H1 (cell line): ENCODE measurements around the gene NAV2. TPM values are rescaled to one million over a fixed set of nuclear protein-coding genes. Genes with fewer than 3 reads are reported as not detected.

Source experiments
- CTCF ChIA-PET: fragments of 300-600 bp; sonication (Branson Sonifier 250); formaldehyde crosslinking; loops from one replicate; lab custom pipeline; 2021; ENCODE audit not compliant: partially characterized antibody; lab: Charles Lee
- POLR2A ChIA-PET: fragments of 300-600 bp; sonication (Branson Sonifier 250); formaldehyde crosslinking; loops from one replicate; lab custom pipeline; 2021; ENCODE audit warnings: inconsistent platforms; ENCODE audit not compliant: partially characterized antibody; lab: Charles Lee
- DNase-seq, 2 experiments: peaks; one replicate each; pipeline versions ENCODE4 v3.0.0 to v3.0.0-alpha.2; 2010 to 2022; ENCODE audit warnings: low spot score in 2 of 2, low read depth in 1 of 2, mixed read lengths in 1 of 2
- FAIRE-seq: peaks from 2 replicates; lab custom pipeline; 2011; peaks lifted over from hg19 to GRCh38; lab: Jason Lieb, UNC
- H2AFZ ChIP-seq: 2 replicates; pipeline ENCODE4 v1.8.1; 2012; ENCODE audit warnings: low read length, inconsistent platforms
- H2AK5ac ChIP-seq: 2 replicates; pipeline ENCODE4 v1.6.1; 2013; ENCODE audit warnings: low read depth, low read length
- H2BK120ac ChIP-seq: replicated peaks from 2 replicates; pipeline ENCODE3; 2013; ENCODE audit warnings: low read depth, low read length, inconsistent platforms
- H2BK12ac ChIP-seq: 2 replicates; pipeline ENCODE4 v1.6.1; 2013; ENCODE audit warnings: low read depth, low read length
- H2BK15ac ChIP-seq: 2 replicates; pipeline ENCODE4 v1.6.1; 2013; ENCODE audit warnings: low read length
- H2BK20ac ChIP-seq: 2 replicates; pipeline ENCODE4 v1.6.1; 2013; ENCODE audit warnings: low read length
- H2BK5ac ChIP-seq: 2 replicates; pipeline ENCODE4 v1.6.1; 2013; ENCODE audit warnings: low read depth, low read length
- H3K14ac ChIP-seq: 2 replicates; pipeline ENCODE4 v1.6.1; 2013; ENCODE audit warnings: inconsistent platforms; ENCODE audit not compliant: insufficient read length
- H3K18ac ChIP-seq: 2 replicates; pipeline ENCODE4 v1.6.1; 2013; ENCODE audit warnings: low read length; ENCODE audit errors: extremely low read depth
- H3K23ac ChIP-seq: 2 replicates; pipeline ENCODE4 v1.6.1; 2013; ENCODE audit warnings: inconsistent platforms; ENCODE audit not compliant: insufficient read length
- H3K23me2 ChIP-seq: 2 replicates; pipeline ENCODE4 v1.6.1; 2013; ENCODE audit warnings: low read depth, low read length
- H3K27ac ChIP-seq: 2 replicates; pipeline ENCODE4 v1.6.1; 2011; ENCODE audit warnings: low read depth, low read length, inconsistent platforms
- H3K27me3 ChIP-seq, 4 experiments: replicated peaks in 1 of 4; 1 replicate in 1 of 4; 2 replicates in 3 of 4; pipeline versions ENCODE4 v1.6.1 to v1.8.1; 2011 to 2013; ENCODE audit warnings: low read length in 3 of 4, mild to moderate bottlenecking in 3 of 4, inconsistent platforms in 2 of 4, mixed read lengths in 2 of 4, moderate library complexity in 1 of 4; ENCODE audit not compliant: control insufficient read depth in 3 of 4, insufficient read depth in 3 of 4; ENCODE audit errors: extremely low read depth in 1 of 4
- H3K36me3 ChIP-seq, 4 experiments: 2 replicates each; pipeline versions ENCODE4 v1.6.1 to v1.8.1; 2011 to 2013; ENCODE audit warnings: mild to moderate bottlenecking in 4 of 4, low read length in 3 of 4, moderate library complexity in 2 of 4, control low read depth in 1 of 4, inconsistent platforms in 1 of 4; ENCODE audit not compliant: insufficient read depth in 4 of 4, control insufficient read depth in 2 of 4
- H3K4ac ChIP-seq: replicated peaks from 2 replicates; pipeline ENCODE3; 2013; ENCODE audit warnings: low read length, low read depth, mixed read lengths, inconsistent platforms; ENCODE audit not compliant: insufficient read length
- H3K4me1 ChIP-seq, 4 experiments: replicated peaks in 1 of 4; 1 replicate in 1 of 4; 2 replicates in 3 of 4; pipeline versions ENCODE4 v1.6.1 to v1.8.1; 2011 to 2013; ENCODE audit warnings: low read length in 3 of 4, inconsistent platforms in 2 of 4, mixed read lengths in 1 of 4; ENCODE audit not compliant: insufficient read depth in 4 of 4, control insufficient read depth in 3 of 4
- H3K4me2 ChIP-seq, 2 experiments: 2 replicates each; pipeline versions ENCODE4 v1.6.1 to v1.8.1; 2011 to 2013; ENCODE audit warnings: low read depth in 2 of 2, low read length in 2 of 2, control low read depth in 1 of 2, inconsistent platforms in 1 of 2, mild to moderate bottlenecking in 1 of 2; ENCODE audit not compliant: insufficient read depth in 1 of 2
- H3K4me3 ChIP-seq, 4 experiments: fragments of 200-600, 300-600 bp in 1 of 4; sonication (generic), shearing (Covaris generic), sonication (Bioruptor Twin) in 1 of 4; 2 replicates each; pipeline versions ENCODE4 v1.5.1 to v1.8.1; 2011 to 2016; ENCODE audit warnings: low read length in 4 of 4, low read depth in 3 of 4, control low read depth in 2 of 4, inconsistent platforms in 2 of 4, mild to moderate bottlenecking in 2 of 4, mixed read lengths in 1 of 4, moderate library complexity in 1 of 4; ENCODE audit not compliant: insufficient read depth in 2 of 4; ENCODE audit errors: extremely low read depth in 1 of 4
- H3K56ac ChIP-seq: replicated peaks from 2 replicates; pipeline ENCODE3; 2013; ENCODE audit warnings: low read depth, mild to moderate bottlenecking, mixed read lengths, low read length, inconsistent platforms; ENCODE audit not compliant: insufficient read length
- H3K79me1 ChIP-seq: 2 replicates; pipeline ENCODE4 v1.6.1; 2013; ENCODE audit warnings: low read depth, low read length, control low read depth
- H3K79me2 ChIP-seq, 2 experiments: 2 replicates each; pipeline versions ENCODE4 v1.6.1 to v1.8.1; 2012 to 2013; ENCODE audit warnings: low read length in 2 of 2, mild to moderate bottlenecking in 2 of 2, inconsistent platforms in 1 of 2; ENCODE audit not compliant: insufficient read depth in 2 of 2, control insufficient read depth in 1 of 2
- H3K9ac ChIP-seq, 4 experiments: replicated peaks in 1 of 4; 1 replicate in 1 of 4; 2 replicates in 3 of 4; pipeline versions ENCODE4 v1.6.1 to v1.8.1; 2011 to 2013; ENCODE audit warnings: low read depth in 3 of 4, low read length in 3 of 4, control low read depth in 2 of 4, mild to moderate bottlenecking in 2 of 4, moderate library complexity in 2 of 4, inconsistent platforms in 1 of 4; ENCODE audit errors: extremely low read depth in 1 of 4
- H3K9me3 ChIP-seq, 2 experiments: 2 replicates each; pipeline versions ENCODE4 v1.6.1 to v1.8.1; 2012 to 2013; ENCODE audit warnings: mild to moderate bottlenecking in 2 of 2, moderate library complexity in 2 of 2, control low read depth in 1 of 2, inconsistent platforms in 1 of 2, low read depth in 1 of 2, low read length in 1 of 2, mixed read lengths in 1 of 2; ENCODE audit not compliant: insufficient read depth in 2 of 2
- H4K20me1 ChIP-seq, 2 experiments: replicated peaks in 1 of 2; 2 replicates each; pipeline versions ENCODE3 to v1.8.1; 2011 to 2013; ENCODE audit warnings: inconsistent platforms in 2 of 2, low read length in 2 of 2, mild to moderate bottlenecking in 1 of 2; ENCODE audit not compliant: insufficient read depth in 2 of 2, control insufficient read depth in 1 of 2
- H4K5ac ChIP-seq: 2 replicates; pipeline ENCODE4 v1.6.1; 2013; ENCODE audit warnings: low read length, low read depth, mixed read lengths, inconsistent platforms; ENCODE audit not compliant: insufficient read length
- H4K8ac ChIP-seq: 2 replicates; pipeline ENCODE4 v1.8.0; 2013; ENCODE audit warnings: mild to moderate bottlenecking, moderate library complexity, low read length, inconsistent platforms; ENCODE audit not compliant: insufficient read depth; ENCODE audit errors: extremely low read depth
- H4K91ac ChIP-seq: replicated peaks from 2 replicates; pipeline ENCODE3; 2013; ENCODE audit warnings: low read length, mixed read lengths, inconsistent platforms; ENCODE audit not compliant: insufficient read length
- BRCA1 ChIP-seq: IDR thresholded peaks from 2 replicates; pipeline ENCODE4 v1.6.1; 2012; ENCODE audit warnings: low read depth, low read length, improper control_type of control experiment
- CBX8 ChIP-seq: fragments of 300-800, 300-1000 bp; sonication (generic); IDR thresholded peaks from 2 replicates; pipeline ENCODE4 v1.7.1; 2016; ENCODE audit warnings: low read depth, low read length, borderline replicate concordance
- CHD1 ChIP-seq: IDR thresholded peaks from 2 replicates; pipeline ENCODE4 v1.6.1; 2012; ENCODE audit warnings: low read depth, low read length, improper control_type of control experiment
- CHD2 ChIP-seq: IDR thresholded peaks from 2 replicates; pipeline ENCODE4 v1.6.1; 2012; ENCODE audit warnings: low read length, improper control_type of control experiment
- NANOG ChIP-seq: IDR thresholded peaks from 2 replicates; pipeline ENCODE4 v1.6.1; 2011; ENCODE audit warnings: low read length, low read depth, mild to moderate bottlenecking, inconsistent platforms; ENCODE audit not compliant: insufficient read depth, poor library complexity, severe bottlenecking
- SP4 ChIP-seq: IDR thresholded peaks from 2 replicates; pipeline ENCODE4 v1.6.1; 2012; ENCODE audit warnings: low read length, inconsistent platforms
- TAF1 ChIP-seq: IDR thresholded peaks from 2 replicates; pipeline ENCODE4 v1.6.1; 2011; ENCODE audit warnings: mild to moderate bottlenecking, low read depth, low read length
- WGBS, 2 experiments: shearing (Covaris generic) in 1 of 2; methylation state at CpG; one replicate each; pipeline versions ENCODE4 v1.1.6 to v1.1.7; 2013 to 2015; ENCODE audit warnings: low lambda C conversion rate in 2 of 2, mixed read lengths in 2 of 2, inconsistent platforms in 1 of 2, low coverage in 1 of 2, missing lambda C conversion rate in 1 of 2; ENCODE audit not compliant: insufficient replicate concordance in 2 of 2, insufficient coverage in 1 of 2, insufficient read length in 1 of 2; ENCODE audit errors: extremely low coverage in 1 of 2, missing lambda C conversion rate in 1 of 2; 5-methylcytosine and 5-hydroxymethylcytosine counted together
- polyA plus RNA-seq, 7 experiments: library from polyadenylated mRNA; depleted of rRNA in 3 of 7; stranded (reverse) in 5 of 7; unstranded in 2 of 7; fragments of >200 nt in 5 of 7; fragments of 200-250 nt in 2 of 7; gene quantifications; 1 replicate in 5 of 7; 2 replicates in 1 of 7; 4 replicates in 1 of 7; pipeline versions ENCODE4 v1.2.1 to v1.2.3, GENCODE V29; 2011 to 2013; ENCODE audit warnings: missing spikeins in 2 of 7, mixed read lengths in 2 of 7
- total RNA-seq: library from RNA; stranded (reverse); fragmentation: NEBNext Ultra II Directional; extraction: Animal tissue kit (Norgen Biotek cat#: 25700); gene quantifications from 2 replicates; pipeline ENCODE4 v1.2.1, GENCODE V29; 2021
- TF ChIP-seq, protein P1 (sequence below): IDR thresholded peaks from 2 replicates; pipeline ENCODE4 v1.6.1; 2011; ENCODE audit warnings: low read depth, mild to moderate bottlenecking, low read length; ENCODE audit not compliant: insufficient read depth

The NAV2 gene
- total and polyA plus RNA-seq, 2 of the 8 experiments (the other 6 are each of a cell fraction or from before 2014, with no cell fraction given): 35.6 to 73.6 TPM

- H4K20me1 ChIP-seq: no peaks in the 10 kb centered on the region
- H2BK5ac ChIP-seq: peak overlapping the region; percentile 40; the same call in 1 of the 2 replicates
- no peaks in the 10 kb centered on the region for H3K9me3 ChIP-seq
- no peak overlapping the region for H3K27ac ChIP-seq
- H3K36me3 ChIP-seq: peaks cover 3 to 8% (median 4%) of the 10 kb centered on the region in 4 experiments; a peak in 6 of 8 replicates
- H4K8ac ChIP-seq: no peak overlapping the region
- peaks cover 2% of the 10 kb centered on the region; the same call in 1 of the 2 replicates for H3K79me1 ChIP-seq
- H3K4me3 ChIP-seq: no peak overlapping the region
- H3K23me2 ChIP-seq: no peaks in the 10 kb centered on the region
- H2BK120ac ChIP-seq: peak overlapping the region; percentile 31
- FAIRE-seq: no peak
- ChIA-PET CTCF (interaction anchor here (1.2 to 2.3 kb wide), 3 partner anchors 17 to 65 kb away, joined by 3 to 9 read pairs (median 4); no protein-coding TSS in a partner anchor), POLR2A (no interaction called here)
- H4K5ac ChIP-seq: no peak overlapping the region
- H2BK20ac ChIP-seq: no peak overlapping the region
- H3K14ac ChIP-seq: no peak overlapping the region
- peaks cover 0 to 12% of the 10 kb centered on the region in 2 experiments; a peak in 2 of 4 replicates for H3K79me2 ChIP-seq
- no peak overlapping the region for H3K4ac ChIP-seq
- no peak for DNase-seq
- H3K18ac ChIP-seq: no peak overlapping the region
- peaks cover 6 to 34% (median 29%) of the 10 kb centered on the region in 4 experiments for H3K4me1 ChIP-seq
- H3K23ac ChIP-seq: no peak overlapping the region
- 0 out of 2 replicates have a peak overlapping the region, but pooled peaks have one; percentile 48 for H2BK15ac ChIP-seq
- no peak overlapping the region; a peak in 1 of 4 replicates for H3K4me2 ChIP-seq
- H3K9ac ChIP-seq: no peak overlapping the region
- no peak overlapping the region for H3K56ac ChIP-seq
- H2BK12ac ChIP-seq: peak overlapping the region; percentile 21; the same call in 1 of the 2 replicates
- 82% methylated on average over 8 of the region's 8 CpGs; no CpG with 5 or more reads in 1 of the 2 experiments for WGBS, 2 experiments
- H3K27me3 ChIP-seq: no peaks in the 10 kb centered on the region
- no peak overlapping the region for H2AFZ ChIP-seq
- H4K91ac ChIP-seq: peak overlapping the region; percentile 42
- H2AK5ac ChIP-seq: no peak overlapping the region; the same call in 1 of the 2 replicates
- TF ChIP-seq CBX8 (no peak), SP4 (no peak), BRCA1 (no peak), NANOG (no peak), CHD1 (no peak), TAF1 (no peak), CHD2 (no peak)
- TF ChIP-seq, protein P1, sequence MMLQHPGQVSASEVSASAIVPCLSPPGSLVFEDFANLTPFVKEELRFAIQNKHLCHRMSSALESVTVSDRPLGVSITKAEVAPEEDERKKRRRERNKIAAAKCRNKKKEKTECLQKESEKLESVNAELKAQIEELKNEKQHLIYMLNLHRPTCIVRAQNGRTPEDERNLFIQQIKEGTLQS: no peak
These were observed 158.9 kb downstream of the NAV2 start for GRCh38 chr11:19871531-19871930.
